Stimulated activated CD4-positive, alpha-beta T cell treated with anti-CD3 and anti-CD28 coated beads, Interleukin-4, amount 100 ng/mL, for 4 hours (primary cell): ENCODE results near the gene MRS2.
"Not testable (repeated sequence)": the region's sequence is repeated elsewhere in the genome, so short reads cannot be mapped to it uniquely, and the experiment has no call there.

Experiments used
- DNase-seq, 2 experiments: peaks; one replicate each; pipeline ENCODE4 v3.0.0-alpha.2; 2020

The MRS2 gene

DNA sequence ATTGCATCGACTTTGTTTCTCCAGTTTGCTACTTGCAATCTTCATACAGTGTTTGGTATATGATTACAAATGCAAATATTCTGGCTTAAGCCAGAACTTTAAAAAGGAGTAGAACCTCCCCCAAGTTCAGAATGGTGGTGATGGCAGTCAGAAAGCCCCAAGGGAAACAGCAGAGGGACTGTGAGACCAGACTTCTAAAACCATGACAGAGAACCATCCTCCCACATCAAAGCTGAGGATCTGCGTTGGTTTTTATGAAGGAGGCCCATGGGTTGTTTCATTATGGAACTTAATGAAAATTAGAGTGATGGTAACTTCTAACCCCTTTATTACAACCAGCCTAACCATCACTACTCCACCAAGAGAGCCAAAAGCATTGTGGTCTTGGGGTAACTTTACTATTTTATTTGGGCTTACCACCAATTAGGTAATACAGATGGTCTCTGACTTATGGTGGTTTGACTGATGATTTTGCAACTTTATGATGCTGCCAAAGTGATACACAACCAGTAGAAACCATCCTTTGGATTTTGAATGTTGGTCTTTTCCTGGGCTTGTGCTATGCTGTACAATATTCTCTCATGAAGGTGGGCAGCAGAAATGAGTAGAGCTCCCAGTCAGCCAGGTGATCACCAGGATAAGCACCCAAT lies 10.9 kb upstream of the MRS2 start:
- no peak for DNase-seq

DNA sequence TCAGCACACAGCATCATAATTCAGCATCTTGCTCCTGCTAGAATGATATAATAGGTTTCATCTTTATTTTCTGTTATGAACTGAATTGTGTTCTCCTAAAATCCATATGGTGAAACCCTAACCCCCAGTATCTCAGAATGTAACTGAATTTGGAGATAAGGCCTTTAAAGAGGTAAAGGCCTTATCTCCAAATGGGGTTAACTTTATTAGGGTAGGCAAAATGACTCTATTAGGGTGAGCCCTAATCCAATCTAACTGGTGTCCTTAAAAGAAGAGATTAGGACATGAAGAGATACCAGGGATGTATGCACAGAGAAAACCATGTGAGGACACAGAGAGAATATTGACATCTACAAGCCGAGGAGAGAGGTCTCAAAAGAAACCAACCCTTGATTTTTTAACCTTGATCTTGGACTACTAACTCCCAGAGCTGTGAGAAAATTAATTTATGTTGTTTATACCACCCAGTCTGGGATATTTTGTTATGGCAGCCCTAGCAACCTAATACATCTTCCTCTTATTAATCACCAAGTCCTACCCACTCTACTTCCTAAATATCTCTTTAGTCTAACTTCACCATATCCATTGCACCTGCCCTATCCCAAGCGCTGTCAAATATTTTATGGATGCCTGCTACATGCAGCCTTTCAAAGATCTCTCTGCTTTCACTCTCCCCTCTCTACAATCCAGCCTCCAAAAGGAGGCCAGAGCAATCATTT lies 8.5 kb upstream of the MRS2 start:
- no peak for DNase-seq

DNA sequence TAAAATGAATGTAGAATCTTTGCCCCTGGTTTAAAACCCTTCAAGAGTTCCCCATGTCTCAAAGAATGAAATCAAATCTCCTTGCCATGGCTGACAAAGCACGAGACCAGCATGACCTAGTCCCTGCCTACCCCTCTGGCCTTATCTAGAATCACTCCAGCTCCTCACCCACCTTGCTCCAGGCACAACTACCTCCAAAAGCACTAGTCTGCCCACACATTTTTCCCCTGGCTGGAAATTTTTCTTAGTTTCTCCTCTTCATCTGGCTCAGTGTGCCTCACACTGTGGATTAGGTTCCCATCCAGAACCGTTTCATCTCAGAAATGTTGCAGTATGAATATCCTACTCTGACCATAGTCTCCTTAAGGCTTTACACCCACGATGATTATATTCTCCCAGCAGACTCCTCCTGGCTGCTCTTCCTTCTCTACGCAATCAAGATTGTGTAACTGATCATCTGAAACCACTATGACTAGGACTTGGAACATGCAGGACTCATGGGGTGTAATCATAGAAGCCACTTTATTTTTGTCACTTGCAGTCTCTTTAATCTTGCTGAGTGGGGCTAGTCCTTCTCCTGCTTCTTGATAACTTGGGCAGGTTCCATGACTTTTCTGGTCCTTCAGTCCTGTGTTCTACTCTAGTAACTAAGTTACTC lies 7.8 kb upstream of the MRS2 start:
- no peak for DNase-seq

- no peak for DNase-seq
These were observed 5.9 kb upstream of the MRS2 start for GRCh38 chr6:24396824-24397223.

DNA sequence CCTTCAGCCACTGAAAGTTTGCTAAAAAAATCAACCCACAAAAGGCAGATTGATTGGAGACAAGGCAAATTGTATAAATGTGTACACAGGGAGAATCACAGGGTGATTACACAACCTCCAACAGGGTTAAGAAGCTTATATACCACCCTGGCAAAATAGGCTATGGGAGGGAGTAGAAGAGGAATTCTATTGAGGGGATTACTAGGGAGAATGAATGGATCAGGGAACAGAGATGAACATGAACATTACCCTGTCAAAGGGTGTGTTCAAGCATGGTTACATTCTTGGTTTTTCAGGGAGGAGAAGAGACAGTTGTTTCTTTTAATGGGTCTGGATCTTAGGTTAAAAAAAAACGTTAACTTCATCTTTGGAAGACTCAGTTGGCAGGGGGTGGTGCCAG lies 5.1 kb upstream of the MRS2 start:
- DNase-seq = no peak

DNA sequence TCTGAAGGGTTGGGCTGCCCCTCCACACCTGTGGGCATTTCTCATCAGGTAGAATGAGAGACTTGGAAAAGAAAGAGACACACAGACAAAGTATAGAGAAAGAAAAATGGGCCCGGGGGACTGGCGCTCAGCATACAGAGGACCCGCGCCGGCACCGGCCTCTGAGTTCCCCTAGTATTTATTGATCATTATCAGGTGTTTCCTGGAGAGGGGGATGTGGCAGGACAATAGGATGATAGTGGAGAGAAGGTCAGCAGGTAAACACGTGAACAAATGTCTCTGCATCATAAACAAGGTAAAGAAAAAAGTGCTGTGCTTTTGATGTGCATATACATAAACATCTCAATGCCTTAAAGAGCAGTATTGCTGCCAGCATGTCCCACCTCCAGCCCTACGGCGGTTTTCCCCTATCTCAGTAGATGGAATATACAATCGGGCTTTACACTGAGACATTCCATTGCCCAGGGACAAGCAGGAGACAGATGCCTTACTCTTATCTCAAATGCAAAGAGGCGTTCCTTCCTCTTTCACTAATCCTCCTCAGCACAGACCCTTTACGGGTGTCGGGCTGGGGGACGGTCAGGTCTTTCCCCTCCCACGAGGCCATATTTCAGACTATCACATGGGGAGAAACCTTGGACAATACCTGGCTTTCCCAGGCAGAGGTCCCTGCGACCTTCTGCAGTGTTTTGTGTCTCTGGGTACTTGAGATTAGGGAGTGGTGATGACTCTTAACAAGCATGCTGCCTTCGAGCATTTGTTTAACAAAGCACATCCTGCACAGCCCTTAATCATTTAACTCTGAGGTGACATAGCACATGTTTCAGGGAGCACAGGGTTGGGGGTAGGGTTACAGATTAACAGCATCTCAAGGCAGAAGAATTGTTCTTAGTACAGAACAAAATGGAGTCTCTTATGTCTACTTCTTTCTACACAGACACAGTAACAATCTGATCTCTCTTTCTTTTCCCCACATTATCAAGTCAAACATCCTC lies 2.4 kb upstream of the MRS2 start:
- DNase-seq = not testable (repeated sequence)

DNA sequence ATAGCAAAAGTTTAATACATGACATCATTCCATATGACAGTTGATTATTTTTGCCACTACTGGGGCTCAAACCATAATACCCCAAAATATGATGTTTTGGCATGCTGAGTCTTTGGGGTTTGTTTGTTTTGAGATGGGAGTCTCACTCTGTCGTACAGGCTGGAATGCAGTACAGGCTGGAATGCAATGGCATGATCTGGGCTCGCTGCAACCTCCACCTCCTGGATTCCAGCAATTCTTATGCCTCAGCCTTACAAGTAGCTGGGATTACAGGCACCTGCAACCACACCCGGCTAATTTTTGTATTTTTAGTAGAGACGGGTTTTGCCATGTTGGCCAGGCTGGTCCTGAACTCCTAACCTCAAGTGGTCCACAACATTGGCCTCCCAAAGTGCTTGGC lies 1.3 kb upstream of the MRS2 start:
- no peak for DNase-seq

DNA sequence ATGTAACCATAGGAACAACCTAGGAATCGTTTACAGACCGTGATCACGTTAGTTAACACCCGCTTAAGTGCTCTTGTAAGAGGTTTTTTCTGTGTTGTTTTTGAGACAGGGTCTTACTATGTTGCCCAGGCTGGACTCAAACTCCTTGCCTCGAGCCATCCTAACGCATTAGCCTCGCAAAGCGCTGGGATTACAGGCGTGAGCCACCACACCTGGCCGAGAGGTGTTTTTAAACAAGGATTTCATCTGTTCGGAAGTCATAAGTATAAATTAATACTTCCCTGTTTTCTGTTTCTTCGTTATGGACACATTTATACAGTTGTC lies 727 bp downstream of the MRS2 start:
- no peak for DNase-seq

DNA sequence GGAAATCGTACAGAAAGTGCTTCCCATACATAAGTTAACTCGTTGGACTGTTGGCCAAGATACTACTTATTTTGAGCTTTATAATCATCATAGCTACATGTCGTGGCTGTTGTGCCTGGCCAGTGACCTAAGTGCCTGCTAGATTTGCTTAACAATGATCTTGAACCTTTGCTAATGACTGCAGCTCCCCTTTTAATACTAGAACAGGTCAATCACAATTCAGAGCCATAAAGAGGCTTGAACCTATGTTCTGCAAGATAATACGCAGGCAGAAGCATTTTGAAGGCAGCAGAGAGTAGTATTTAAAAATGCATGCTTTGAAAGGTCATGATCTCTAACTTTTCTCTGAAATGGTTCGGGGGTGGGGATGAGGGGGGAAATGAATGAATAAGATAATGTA lies 2.5 kb downstream of the MRS2 start:
- no peak for DNase-seq

DNA sequence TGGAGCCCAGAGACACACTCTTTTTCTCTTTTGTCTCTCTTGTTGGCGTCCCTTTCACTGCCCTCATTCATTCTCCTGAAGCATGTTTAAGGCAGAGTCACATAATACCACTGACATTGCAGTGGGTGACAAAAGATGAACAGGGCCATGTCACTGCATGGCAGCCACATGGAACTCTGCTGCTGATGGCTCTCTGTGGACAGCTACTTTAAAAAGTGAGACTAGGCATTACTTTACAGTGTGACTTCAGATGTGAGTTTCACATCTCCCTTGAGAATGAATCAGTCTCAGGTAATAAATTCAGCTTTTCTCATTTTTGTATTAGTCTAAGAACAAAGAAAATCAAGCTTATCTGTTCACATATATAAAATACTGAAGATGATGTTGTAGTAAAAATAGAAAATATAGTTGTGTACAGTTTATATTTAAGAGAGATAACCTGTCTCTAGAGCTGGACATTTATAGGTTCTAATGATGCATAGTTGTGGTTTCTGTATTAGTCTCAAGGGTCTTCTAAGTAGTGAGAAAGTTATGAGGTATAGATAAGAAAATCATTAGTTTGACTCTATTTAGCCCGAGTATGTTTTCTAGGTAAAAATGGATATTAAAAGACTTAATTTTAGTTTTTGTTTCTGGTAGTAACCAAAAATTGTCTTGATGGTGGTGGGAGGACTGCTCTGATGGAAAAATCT lies 6.1 kb downstream of the MRS2 start:
- no peak for DNase-seq

GRCh38 chr6:24410622-24411021 lies 7.9 kb downstream of the MRS2 start:
- DNase-seq = no peak

DNA sequence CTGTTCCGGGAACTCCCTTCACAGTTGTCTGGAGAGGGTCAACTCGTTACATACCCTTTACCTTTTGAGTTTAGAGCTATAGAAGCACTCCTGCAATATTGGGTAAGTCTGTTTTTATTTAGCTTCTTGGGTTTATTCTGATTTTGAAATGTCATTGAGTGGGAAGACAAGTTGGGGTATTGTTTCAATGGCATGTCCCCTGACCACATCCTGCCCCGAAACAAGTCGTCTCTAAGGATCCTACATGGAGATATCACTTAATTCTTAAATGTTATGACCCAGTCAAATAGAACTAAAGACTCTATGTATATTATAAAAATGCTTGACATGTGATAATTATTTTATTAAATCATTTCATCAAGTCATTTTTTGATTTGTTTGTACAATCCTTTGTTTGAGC lies 9.6 kb downstream of the MRS2 start:
- no peak for DNase-seq

- DNase-seq = not testable (repeated sequence)
These were observed 11.8 kb downstream of the MRS2 start for GRCh38 chr6:24414531-24414930.

DNA sequence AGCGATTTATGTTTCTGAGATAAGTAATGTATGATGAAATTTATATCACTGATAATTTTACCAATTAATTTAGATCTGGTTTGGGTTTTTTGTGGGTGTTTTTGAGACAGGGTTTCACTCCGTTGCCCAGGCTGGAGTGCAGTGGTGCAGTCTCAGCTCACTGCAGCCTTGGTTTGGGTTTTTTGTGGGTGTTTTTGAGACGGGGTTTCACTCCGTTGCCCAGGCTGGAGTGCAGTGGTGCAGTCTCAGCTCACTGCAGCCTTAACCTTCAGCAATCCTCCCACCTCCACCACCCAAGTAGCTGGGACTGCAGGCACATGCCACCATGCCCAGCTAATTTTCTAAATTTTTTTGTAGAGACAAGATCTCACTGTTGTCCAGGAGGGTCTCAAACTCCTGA lies 13.0 kb downstream of the MRS2 start:
- DNase-seq = no peak

GRCh38 chr6:24419526-24419925 lies 16.8 kb downstream of the MRS2 start:
- DNase-seq = no peak

DNA sequence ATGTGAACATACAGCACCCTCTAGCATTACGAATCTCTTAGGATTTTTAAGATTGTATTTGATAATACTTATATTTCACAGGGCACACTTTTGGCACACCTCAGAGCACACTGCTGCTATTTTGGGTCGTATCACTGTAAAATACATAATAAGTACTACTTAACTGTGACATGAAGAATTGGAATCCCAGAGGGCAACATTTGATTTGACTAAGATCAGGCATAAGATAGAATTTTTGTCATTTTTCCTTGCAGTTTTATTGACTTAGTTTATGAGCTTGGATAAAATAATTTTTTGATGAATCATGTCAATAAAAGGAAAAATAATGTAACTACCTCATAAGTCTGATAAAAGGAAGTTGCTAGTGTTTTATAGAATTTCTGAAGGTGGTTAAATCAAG lies 22.4 kb downstream of the MRS2 start:
- DNase-seq = no peak

GRCh38 chr6:24426729-24427446 lies 24.2 kb downstream of the MRS2 start:
- DNase-seq = no peak

DNA sequence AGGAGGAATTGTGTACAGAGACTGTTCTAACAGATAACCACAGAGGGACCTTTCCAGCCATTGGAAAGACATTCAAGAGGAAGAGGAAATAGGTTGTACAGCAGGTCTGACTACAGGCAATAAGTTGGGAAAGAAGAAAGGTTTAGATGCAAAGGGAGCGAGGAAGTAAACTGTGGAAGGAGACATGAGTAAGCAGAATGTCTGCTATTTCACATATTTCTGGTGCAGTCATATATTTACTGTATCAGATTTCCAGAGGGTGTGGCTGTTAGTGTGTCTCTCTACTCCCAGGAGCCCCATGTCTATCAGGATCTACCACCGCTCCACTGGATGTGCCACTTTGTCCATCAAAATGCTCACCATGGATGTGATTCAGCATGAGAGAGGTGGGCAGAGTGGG lies 25.9 kb downstream of the MRS2 start:
- no peak for DNase-seq

DNA sequence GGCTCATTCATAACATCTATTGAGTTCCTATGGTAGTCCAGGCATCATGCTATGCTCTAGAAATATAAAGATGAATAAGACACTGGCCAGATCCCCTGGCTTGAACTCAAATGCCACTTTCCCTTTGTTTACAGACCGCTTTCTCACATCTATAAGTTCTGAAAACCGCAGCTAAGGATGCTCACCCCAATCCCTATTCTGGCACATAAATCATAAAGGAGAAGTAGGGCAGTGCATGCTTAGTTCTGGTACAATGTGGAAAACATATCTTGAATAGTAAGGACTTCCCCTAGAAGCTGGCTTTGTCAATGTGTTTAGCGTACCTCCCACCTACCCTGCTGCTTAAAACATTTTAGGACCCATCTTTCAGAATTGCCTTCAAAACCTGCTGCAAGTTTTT lies 26.4 kb downstream of the MRS2 start:
- DNase-seq = no peak

DNA sequence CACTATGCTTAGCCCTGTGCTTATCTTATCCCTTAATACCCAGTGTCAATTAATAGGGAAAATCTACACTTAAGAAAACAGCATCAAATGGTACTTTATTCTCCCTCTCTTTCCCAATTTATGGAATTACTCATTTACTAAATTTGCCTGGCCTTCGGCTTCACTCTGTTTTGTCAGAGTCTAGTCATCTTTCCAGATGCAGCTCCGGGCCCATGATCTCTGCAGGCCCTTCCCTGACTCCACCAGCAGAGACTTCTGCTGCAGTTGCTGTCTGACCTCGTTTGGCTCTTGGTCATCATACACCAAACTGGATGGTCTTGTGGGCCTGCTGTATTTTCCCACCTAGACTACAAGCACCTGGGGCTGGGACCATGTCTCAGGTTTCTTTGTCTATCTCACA lies 27.4 kb downstream of the MRS2 start:
- DNase-seq = no peak

GRCh38 chr6:24431045-24431451 lies 28.3 kb downstream of the MRS2 start:
- DNase-seq = no peak

- no peak for DNase-seq
These were observed 29.9 kb downstream of the MRS2 start for GRCh38 chr6:24432611-24433010.
